Measurements from ENCODE around the gene ATP2B3.

GRCh38 chrX:153475271-153475670, 42.2 kb upstream of the ATP2B3 start:
- no peak for TF ChIP-seq CTCF (IDR thresholded peaks at IDR 0.05)
- no peak for TF ChIP-seq POLR2AphosphoS5 (IDR thresholded peaks at IDR 0.05)
